NCI-H69 (cell line): ENCODE measurements around the gene ITPR1.

Experiments
- DNase-seq: peaks from one replicate; lab custom pipeline; 2025; lab: John Stamatoyannopoulos, UW

Gene ITPR1

DNA sequence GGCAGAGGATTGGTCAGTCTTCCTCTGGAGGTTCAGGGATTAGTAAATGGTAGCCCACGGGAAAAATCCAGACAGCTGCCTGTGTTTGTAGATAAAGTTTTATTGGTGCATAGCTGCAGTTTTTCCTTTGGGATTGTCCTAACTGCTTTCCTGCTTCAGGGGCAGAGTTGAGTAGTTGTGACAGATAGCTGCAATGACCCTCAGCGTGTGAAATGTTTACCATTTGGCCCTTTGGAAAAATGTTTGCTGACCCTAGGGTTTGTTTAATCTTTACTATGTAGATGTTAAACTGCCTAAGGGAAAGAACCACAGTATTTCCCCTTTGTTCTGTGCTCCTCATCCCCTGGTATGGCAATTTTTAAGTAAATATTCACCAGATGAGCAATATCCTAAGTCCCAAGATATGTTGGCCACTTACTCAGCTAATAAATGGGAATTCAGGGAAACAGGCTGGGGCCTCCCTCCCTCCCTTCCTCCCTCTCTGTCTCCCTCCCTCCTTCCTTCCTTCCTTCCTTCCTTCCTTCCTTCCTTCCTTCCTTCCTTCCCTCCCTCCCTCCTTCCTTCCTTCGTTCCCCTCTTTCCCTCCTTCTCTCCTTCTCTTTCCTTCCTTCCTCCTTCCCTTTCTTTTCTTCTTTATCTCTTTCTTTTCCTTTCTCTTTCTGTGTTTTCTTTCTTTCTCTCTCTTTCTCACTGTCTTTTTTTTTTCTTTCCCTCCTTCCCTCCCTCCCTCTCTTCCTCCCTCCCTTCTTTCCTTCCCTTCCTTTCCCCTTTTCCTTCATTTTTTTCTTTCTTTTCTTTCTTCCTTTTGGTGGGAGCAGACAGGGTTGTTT is 251.5 kb downstream of the ITPR1 start:
- DNase-seq: peak; percentile 91

DNA sequence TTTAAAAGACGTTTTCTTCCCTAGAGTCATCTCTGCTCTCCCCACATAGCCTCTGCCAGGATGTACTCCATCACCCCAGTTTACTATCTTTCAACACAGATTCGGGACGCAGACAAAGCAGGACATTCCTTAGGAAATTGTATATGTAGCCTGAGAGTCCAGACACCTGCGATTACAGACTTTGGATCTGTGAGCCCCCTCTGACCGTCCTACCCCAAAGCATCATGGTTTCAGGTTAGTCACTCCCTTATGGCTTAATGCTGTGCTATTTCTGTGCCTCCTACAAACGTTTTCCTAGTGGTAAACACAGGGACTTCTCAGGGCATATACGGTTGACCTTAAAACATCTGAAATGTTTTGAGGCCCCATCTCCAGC is 252.1 kb downstream of the ITPR1 start:
- no peak for DNase-seq

DNA sequence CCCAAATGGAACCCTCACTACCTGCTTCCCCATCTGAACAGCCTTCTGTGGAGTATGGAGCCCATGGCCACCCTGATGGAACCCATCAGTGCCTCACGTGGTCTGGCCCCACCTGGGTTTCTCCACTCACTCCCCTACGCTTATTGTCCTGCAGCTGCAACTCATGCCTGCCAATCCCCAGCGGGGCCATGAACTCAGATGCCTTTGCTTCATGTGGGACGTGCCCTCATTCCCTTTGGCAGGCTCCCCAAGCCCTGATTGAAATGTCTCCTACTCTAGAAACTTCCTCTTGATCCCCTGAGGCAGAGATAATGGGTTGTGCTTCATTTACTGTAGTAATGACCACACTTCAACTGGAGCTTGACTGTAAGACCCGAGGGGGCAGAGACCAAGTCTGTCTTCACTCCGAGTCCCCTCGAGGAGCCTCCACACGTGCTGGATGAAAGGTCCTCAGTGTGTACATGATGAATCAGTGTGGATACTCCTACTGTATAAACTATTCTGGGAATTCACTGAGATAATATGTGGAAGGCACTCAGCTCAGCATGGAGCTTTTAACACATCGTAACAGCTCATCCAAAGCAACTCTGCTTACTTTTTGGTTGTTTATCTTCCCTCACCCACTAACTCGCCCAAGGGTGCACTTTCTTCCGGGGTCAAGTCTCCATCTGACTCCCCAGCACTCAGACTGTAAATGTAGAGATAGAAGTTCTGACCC is 253.3 kb downstream of the ITPR1 start:
- DNase-seq: peak; percentile 48

DNA sequence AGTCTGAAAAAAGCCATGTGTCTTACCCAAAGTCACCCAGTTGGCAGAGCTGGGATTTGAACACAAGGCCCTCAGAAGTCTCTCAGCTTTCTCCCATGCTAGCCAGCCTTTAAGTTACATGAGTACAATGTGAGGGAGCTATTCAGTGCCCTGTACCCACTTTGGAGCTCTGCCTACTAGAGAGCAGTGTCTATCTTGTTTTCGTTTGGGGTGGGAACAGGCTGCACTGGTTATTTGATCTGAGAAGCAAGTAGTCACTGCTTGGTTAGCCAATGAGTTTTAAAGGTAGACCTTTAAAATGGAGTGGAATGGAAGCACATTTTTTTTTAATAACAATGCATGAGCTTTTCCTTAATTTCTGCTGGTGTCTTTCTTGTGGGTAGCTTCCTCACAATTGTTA is 255.0 kb downstream of the ITPR1 start:
- DNase-seq: no peak

DNA sequence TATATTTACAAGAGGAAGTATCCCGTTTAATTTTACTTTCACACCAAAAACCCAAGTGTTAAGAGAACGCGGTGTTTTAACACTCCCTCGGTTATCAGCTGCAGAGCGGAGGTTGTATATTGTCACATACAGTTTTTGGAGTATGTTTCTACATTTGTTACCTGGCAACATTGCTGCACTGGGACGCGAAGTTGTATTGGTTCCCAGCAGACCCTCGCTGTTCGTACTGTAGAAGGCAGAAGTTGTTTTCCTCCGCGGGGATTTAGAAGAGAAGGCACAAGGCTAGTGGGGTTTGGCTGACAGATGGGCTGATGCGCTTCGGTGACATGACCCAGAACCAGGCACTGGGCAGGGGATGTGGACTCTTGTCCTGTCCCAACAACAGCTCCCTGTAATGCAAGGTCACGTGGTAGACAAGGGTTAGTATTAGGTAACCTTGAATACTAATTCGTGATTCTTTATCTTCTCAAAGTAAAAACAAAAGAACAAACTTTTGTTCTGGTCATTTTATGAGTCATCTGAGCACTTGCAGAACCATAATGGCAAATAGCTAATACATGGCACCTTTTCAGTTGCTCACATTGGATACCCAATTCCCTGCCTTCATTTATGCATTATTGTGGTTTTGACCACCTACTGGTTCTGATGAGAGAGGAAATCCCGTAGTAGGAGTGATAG is 255.7 kb downstream of the ITPR1 start:
- no peak for DNase-seq

DNA sequence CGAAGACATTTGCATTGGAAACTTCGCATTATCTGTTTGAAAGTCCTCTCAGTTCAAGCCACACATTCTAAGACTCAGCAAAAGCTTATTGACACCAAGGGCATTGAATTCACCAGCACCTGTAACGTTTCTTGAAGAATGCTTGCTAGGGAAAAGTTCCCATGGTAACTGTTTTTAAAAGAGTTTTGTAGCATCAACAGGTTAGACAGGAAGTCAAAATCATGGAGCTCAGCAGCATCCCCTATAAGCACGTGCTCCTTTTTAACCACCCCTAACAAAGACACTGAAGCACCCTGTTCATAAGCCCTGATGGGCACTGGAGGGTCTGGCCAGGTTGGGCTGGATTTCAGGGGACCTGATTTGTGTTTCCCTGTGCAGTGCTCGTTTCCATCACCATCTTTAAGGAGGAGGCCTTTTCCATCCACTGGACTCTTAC is 256.4 kb downstream of the ITPR1 start:
- DNase-seq: no peak

DNA sequence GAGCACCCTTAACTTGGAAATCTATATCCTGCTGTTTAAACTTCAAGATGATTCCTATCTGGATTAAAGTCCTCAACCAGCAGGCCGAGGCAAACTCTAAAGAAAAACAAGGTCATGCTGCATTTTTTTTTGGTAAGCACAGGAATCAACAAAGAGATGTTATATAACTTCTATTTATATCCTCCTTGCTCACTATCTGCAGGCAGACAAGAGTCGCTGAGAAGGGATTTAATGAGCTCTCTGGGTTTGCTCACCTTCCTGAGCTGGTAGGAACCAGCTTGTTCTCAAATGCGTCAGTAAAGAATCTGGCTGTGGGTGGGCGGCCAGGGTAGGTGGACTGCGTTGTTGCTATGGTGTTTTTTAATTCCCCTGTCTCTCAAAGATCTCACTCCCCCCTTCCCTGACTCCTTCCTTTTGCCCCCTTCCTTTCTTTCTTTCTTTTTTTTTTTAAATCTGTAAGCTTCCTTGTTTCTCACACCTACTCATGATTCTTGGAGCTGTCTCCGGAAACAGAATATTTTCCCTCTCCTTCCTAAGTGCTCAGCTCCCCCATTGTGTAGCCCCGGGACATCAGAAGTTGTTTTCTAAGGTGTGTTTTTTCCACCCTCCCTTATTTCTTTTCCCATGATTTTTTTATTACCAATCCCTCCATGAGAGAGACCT is 257.3 kb downstream of the ITPR1 start:
- DNase-seq: no peak

DNA sequence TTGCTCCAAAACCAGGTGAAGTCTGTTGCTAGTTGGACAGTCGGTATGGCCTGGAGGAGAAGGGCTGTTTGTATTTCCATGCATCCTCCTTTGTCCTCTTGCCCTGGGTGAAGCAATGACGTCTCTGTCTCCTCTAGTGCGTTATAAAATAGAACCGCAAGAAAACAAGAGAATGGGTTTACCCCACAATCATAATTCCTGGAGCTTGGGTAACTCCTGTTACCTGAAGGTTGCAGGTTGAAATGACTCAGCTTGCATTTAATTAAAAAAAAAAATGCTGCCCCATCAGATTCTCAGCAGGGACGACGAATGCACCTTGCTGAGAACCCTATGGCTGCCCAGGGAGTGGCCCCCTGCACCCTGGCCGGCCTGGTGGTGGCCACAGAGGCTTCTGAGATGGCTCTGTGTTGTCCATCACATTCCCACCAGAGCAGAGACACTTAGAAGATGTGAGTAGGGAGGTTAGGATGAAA is 257.9 kb downstream of the ITPR1 start:
- no peak for DNase-seq

DNA sequence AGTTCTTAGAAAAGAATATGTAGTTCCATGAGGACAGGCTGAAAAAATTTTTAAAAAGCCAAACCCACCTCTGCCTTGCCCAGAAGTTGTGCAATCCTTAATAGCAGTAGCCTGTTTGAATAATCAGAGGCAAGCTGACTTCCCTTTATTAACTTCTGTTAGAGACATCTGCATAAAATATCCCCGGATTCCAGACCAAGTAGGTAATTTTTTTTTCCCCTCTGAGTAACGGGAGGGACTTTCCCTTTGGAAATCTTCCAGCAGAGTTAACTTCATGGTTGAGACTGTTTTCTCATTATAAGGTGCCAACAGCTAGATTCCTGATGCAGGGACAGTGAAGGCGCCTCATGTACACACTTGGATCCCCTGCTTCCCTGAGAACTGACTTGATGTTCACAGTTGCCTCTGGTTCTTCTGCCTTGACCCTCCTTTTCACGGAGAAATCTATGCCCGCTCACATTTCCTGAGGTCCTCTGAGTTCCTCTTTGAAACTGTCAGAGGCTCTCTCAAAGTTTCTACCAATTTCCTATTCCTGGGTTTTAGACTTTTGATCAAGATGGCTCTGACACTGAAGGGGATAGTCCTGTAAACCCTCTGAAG is 258.5 kb downstream of the ITPR1 start:
- no peak for DNase-seq

DNA sequence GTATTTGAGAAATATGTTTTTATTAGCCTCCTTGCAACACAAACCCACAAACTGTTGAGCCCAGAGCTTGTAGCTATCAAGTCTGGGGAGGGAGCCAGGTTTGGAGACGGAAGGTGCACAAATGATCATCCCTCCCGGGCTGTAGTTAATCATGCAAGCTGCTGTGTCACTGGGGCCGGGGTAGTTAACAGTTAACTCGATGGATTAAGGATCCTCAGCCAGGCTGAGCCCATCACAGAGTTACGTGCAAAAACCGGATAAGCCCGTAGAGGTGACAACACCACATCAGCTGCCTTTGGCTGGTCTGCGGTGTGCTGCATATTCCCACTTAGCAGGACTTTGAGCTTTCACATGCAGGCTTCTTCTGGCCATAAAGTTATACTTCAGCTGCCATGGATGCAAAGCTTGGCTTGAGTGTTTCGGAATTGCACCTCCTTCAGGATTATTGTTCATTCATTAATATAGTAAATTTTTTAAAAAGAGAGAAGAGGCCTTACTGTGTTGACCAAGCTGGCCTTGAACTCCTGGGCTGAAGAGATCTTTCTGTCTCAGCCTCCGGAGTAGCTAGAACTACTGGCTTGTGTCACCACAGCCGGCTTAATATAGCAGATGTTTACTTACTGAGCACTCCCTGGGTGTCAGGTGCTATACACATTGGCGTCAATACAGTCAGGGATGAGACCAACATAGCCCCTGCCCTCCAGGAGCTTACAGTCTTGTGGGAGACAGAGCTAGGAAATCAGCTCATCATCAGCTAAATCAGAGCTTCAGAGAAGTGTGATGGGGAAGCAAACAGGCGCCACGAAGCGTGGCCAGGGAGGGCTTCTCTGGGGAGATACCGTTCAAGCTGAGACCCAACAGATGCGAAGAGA is 259.3 kb downstream of the ITPR1 start:
- no peak for DNase-seq

DNA sequence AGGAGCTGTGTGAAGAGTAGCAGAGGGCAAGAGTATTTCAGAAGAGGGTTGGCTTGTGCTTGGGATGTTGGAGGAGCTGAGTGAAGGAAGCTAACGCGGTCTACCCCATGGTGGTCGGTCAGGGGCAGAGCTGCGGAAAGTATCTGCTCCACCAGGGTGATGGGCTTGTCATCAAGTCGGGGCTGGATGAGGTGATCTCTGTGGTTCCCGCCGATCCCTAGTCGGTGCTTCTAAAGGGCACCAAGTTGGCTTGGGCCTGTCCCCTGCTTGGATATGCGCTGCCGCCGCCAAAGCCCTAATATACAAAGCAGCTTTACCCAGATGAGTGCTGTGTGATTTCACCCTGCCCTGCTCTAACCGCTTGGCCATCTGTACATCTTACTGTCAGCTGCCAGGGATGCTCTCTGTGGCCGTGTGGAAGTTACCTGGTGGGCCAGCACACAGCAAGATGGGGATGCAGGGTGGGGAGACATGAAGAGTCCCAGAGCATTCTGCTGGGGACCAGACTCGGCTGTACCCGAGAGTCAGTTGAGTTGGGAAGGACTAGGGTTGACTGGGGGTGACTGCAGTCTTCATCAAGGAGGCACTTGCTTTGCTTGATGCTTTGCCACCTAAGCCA is 260.0 kb downstream of the ITPR1 start:
- no peak for DNase-seq

DNA sequence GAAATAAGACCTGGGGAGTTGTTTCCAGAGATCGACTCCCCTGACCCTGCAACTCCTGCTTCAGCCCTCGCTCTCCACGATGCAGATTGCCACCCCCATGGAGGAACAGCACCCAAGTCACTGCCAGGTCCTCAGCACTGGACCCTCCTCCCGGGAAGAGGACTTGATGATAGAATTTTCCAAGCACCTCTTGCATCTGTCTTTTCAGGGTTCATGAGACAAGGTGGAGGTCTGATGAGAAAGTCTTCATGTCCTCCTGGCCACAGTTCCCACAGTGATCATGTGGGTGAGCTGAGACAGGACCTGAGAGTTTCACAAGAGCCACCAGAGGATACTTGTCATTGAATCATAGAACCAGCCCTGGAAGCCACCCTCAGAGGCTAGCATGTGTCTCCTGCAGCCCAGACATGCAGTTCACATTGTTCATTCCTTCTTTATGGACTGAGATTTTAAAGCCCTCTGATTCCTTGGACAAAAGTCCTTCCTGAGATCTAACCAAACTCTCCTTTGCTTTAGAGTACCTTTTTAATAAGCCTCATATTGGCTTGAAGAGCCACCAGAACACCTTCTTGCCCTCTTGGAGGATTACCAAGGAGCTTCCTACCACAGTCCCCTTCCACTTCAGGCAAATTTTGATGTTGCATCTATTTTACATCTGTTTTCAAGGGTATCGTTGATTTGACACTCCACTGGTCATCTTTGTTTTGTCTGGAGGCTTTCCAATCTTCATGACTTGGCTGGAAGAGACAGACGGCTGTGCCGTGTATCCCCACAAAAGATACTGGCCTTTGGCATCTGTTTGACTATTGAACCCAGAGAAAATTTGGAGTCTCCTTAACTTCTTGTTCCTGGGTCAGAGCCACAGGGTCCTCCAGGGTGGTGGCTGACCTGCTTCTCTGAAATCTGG is 261.3 kb downstream of the ITPR1 start:
- no peak for DNase-seq

DNA sequence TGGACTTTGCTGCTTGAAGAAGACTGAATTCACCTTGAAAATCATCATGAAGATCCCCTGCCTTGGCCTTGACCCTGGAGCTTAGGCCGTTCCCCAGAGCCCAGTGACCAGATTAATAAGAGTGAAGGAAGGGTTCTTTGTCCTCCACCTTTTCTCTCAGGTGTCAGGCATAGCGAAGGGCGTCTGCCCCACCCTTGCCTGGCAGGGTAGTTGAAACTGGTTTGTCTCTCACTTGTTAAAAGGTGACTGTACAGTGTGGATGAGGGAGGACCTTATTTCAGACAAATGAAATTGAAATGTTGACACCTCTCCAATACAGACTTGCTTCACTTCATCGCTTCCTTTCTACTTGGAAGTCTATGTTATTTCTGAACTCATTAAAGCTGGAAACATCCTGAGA is 262.4 kb downstream of the ITPR1 start:
- no peak for DNase-seq

DNA sequence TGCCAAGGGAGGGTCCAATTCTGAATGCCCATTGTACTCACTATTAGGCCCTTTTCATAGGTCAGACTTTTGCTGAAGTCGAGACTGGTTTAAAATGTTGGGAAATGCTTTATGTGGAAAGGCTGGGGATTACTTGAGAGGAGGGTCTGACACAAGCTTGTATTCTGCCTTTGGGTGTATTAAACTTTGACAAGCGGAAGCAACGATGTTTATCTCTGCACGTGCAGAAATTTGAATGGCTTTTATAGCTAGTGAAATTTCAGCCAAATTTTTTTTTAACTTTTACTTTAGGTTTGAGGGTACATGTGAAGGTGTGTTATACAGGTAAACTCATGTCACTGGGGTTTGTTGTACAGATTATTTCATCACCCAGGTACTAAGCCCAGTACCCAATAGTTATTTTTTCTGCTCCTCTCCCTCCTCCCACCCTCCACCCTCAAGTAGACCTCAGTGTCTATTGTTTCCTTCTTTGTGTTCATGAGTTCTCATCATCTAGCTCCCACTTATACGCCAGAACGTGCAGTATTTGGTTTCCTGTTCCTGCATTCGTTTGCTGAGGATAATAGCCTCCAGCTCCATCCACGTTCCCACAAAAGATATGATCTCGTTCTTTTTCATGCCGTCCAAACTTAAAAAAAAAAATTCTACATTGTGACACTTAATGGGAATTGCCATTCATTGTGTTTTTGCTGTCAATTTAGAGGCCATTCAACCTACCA is 263.1 kb downstream of the ITPR1 start:
- no peak for DNase-seq

DNA sequence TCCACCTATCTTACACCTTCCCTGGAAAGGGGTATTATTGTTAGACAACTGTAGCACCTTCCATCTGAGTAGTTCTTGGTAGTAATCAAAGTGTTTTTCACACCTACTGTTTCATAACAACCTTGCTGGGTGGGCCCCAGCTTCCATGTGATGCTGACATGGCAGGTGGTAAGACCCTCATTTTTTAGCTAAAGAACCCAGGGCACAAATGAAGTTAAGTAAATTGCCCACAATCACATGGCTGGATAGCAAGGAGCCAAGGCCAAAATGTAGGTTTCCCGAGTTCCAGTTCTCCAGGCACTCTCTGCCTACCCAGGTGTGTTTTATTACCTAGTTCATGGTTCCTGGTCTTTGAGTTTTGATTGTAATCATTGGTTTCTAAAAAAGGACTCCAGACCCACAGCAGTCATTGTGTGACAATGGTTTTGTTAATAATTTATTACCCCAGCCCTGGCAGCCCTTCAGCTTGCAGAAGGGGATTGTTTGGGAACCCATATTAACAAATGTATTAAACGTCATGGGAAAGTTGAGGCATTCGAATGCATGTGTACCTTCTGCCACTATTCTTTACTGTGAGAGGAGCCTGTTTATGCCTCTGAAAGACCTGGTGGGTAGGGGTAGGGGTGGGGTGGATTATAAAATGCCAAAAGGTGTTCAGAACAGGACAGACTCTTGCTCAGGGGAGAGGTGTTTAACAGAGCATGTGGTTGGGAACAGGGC is 263.9 kb downstream of the ITPR1 start:
- DNase-seq: peak; percentile 21

DNA sequence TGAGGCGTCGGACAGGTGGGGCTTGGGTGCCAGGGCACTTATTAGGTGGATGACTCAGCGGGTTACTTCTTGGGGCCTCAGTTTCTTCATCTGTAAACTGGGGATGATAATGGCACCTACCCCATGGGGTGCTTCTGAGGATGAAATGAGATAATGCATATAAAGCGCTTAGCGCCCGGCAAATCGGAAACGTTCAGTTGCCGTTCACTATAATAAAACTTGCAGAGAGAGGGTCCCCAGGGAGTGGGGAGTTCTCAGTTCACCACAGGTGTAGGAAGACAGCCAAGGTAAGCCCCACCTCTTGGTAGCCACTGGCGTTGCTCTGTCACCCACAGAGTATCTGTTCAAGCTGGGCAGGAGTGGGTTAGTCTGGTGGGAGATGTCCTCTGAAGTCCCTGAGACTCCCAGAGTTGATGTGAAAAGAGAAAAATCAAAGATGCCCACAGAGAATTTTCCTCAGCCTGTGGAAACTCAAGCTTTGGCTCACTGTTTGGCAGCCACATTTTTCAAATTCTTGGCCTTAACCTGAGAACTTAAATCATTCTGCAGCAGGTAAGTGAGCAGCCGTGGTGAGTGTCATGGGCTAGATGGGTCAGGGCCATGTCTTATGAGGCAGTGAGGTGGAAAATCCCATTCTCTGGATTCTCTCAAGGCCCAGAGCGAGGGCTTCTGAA is 264.6 kb downstream of the ITPR1 start:
- no peak for DNase-seq

DNA sequence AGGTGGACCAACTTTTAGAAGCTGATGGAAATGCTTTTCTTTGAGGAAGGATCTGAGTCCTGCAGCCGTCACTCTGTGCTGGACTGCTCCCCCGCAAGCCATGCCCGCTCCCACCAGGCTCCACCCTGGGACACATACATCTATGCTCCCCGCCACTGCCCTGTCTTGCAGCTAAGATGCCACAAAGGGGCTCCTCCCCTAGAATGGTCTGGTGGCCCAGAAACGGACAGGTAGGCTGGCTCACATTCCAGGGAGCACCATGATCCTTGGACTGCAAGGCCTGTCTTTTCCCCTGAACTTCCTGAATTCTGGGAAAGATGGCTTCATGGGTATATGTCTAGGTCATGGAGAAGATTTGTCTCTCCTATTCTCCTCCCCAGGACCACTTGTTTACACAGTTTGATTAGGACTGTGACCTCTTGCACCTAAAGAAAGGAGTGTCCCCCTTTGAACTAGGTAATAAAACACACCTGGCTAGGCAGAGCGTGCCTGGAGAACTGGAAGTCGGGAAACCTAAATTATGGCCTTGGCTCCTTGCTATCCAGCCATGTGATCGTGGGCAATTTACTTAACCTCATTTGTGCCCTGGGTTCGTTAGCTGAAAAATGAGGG is 265.2 kb downstream of the ITPR1 start:
- DNase-seq: peak; percentile 30
